GM19467 (cell line): ENCODE results near the gene SLC35F3.
A peak's percentile ranks its signal among the peaks of the same experiment; 100 is the strongest.

Experiments used
- ATAC-seq: cut with Tn5 transposase; IDR thresholded peaks from one replicate; pipeline ENCODE4 v1.9.1; 2021; ENCODE audit warnings: mild to moderate bottlenecking, moderate library complexity; ENCODE audit not compliant: unreplicated experiment

The SLC35F3 gene

GRCh38 chr1:234216116-234216703 is 311.7 kb downstream of the SLC35F3 start:
- no peak for ATAC-seq

GRCh38 chr1:234217316-234217840 is 312.9 kb downstream of the SLC35F3 start:
- no peak for ATAC-seq

- no peak for ATAC-seq
Measured at GRCh38 chr1:234218078-234218477, 313.6 kb downstream of the SLC35F3 start.

- ATAC-seq, result no peak
Measured at GRCh38 chr1:234219711-234220110, 315.2 kb downstream of the SLC35F3 start.

GRCh38 chr1:234221601-234222000 is 317.1 kb downstream of the SLC35F3 start:
- no peak for ATAC-seq

GRCh38 chr1:234222561-234223280 is 318.2 kb downstream of the SLC35F3 start:
- ATAC-seq, result no peak

- no peak for ATAC-seq
Measured at GRCh38 chr1:234226113-234226818, 321.8 kb downstream of the SLC35F3 start.

GRCh38 chr1:234226819-234227165 is 322.3 kb downstream of the SLC35F3 start:
- ATAC-seq, result no peak

GRCh38 chr1:234229581-234230387 is 325.3 kb downstream of the SLC35F3 start:
- ATAC-seq, result no peak

GRCh38 chr1:234230414-234230862 is 326.0 kb downstream of the SLC35F3 start:
- ATAC-seq, result peak; percentile 78

- ATAC-seq, result no peak
Measured at GRCh38 chr1:234231061-234231892, 326.8 kb downstream of the SLC35F3 start.

GRCh38 chr1:234231893-234232276 is 327.4 kb downstream of the SLC35F3 start:
- ATAC-seq, result no peak

GRCh38 chr1:234234199-234234598 is 329.7 kb downstream of the SLC35F3 start:
- ATAC-seq, result no peak

- ATAC-seq, result no peak
Measured at GRCh38 chr1:234235434-234235881, 331.0 kb downstream of the SLC35F3 start.

- ATAC-seq, result no peak
Measured at GRCh38 chr1:234237393-234237792, 332.9 kb downstream of the SLC35F3 start.

GRCh38 chr1:234238060-234238459 is 333.6 kb downstream of the SLC35F3 start:
- no peak for ATAC-seq

GRCh38 chr1:234239515-234239914 is 335.0 kb downstream of the SLC35F3 start:
- no peak for ATAC-seq

- ATAC-seq, result no peak
Measured at GRCh38 chr1:234239936-234240335, 335.5 kb downstream of the SLC35F3 start.

GRCh38 chr1:234240680-234241079 is 336.2 kb downstream of the SLC35F3 start:
- ATAC-seq, result no peak

GRCh38 chr1:234241941-234242490 is 337.5 kb downstream of the SLC35F3 start:
- no peak for ATAC-seq
